HepG2 (cell line): ENCODE data around the gene EXO1. TPM values are rescaled to one million over a fixed set of nuclear protein-coding genes. Genes with fewer than 3 reads are reported as not detected.

Experiments used
- ATAD3A ChIP-seq: sonication (generic); formaldehyde crosslinking; IDR thresholded peaks from 2 replicates; pipeline ENCODE4 v1.4.0; 2020; ENCODE audit warnings: missing genetic modification reagents
- BHLHE40 ChIP-seq: IDR thresholded peaks from 2 replicates; pipeline ENCODE4 v1.6.1; 2011; ENCODE audit warnings: low read length, improper control_type of control experiment
- KDM3A ChIP-seq: IDR thresholded peaks from 2 replicates; pipeline ENCODE4 v1.6.1; 2018; ENCODE audit warnings: low read depth, missing compliant biosample characterization
- KDM4B ChIP-seq: sonication (generic); formaldehyde crosslinking; IDR thresholded peaks from 2 replicates; pipeline ENCODE4 v1.4.0; 2020; ENCODE audit warnings: missing genetic modification reagents
- MAFK ChIP-seq, 2 experiments: IDR thresholded peaks in 1 of 2; conservative IDR thresholded peaks in 1 of 2; 2 replicates each; pipeline ENCODE4 v1.6.1; 2011; ENCODE audit warnings: improper control_type of control experiment in 2 of 2, low read length in 2 of 2
- REL ChIP-seq: sonication (generic); formaldehyde crosslinking; conservative IDR thresholded peaks from 2 replicates; pipeline ENCODE4 v1.8.0; 2022; ENCODE audit warnings: mild to moderate bottlenecking, missing genetic modification reagents, moderate library complexity
- SATB2 ChIP-seq: sonication (generic); formaldehyde crosslinking; IDR thresholded peaks from 2 replicates; pipeline ENCODE4 v1.5.0; 2020; ENCODE audit warnings: missing genetic modification reagents
- THAP11 ChIP-seq: IDR thresholded peaks from 2 replicates; pipeline ENCODE4 v1.6.1; 2016; ENCODE audit warnings: missing biosample characterization, missing genetic modification reagents
- ZFX ChIP-seq: sonication (generic); formaldehyde crosslinking; IDR thresholded peaks from 2 replicates; pipeline ENCODE4 v1.4.0; 2020; ENCODE audit warnings: mild to moderate bottlenecking, low read depth, missing genetic modification reagents, moderate library complexity
- ZNF205 ChIP-seq: IDR thresholded peaks from 2 replicates; pipeline ENCODE4 v1.6.1; 2018; ENCODE audit warnings: missing biosample characterization, missing genetic modification reagents
- ZNF24 ChIP-seq: fragments of 450-650 bp; IDR thresholded peaks from 2 replicates; pipeline ENCODE4 v1.6.1; 2017; ENCODE audit warnings: antibody characterized with exemption, mild to moderate bottlenecking
- ZNF749 ChIP-seq: sonication (generic); formaldehyde crosslinking; IDR thresholded peaks from 2 replicates; pipeline ENCODE4 v1.8.0; 2022; ENCODE audit warnings: mild to moderate bottlenecking, missing genetic modification reagents, moderate library complexity, borderline replicate concordance
- polyA plus RNA-seq, 8 experiments: library from polyadenylated mRNA; depleted of rRNA in 3 of 8; stranded (reverse) in 7 of 8; unstranded in 1 of 8; fragments of >200 nt; fragmentation: Illumina TruSeq in 4 of 8; extraction: Trizol in 4 of 8; gene quantifications; 2 replicates each; pipeline versions ENCODE4 v1.2.1 to v1.2.3, GENCODE V29; 2011 to 2016; ENCODE audit warnings: low read depth in 4 of 8, missing spikeins in 1 of 8, mixed read lengths in 1 of 8; ENCODE audit not compliant: insufficient read depth in 1 of 8
- total RNA-seq, 5 experiments: library from RNA; depleted of rRNA; stranded (reverse); fragments of >200 nt; fragmentation: Illumina TruSeq; extraction: Trizol; gene quantifications; 2 replicates each; pipeline ENCODE4 v1.2.3, GENCODE V29; 2016; ENCODE audit warnings: low read depth in 1 of 5
- TF ChIP-seq, protein P1 (sequence below): IDR thresholded peaks from 2 replicates; pipeline ENCODE4 v1.6.1; 2012; ENCODE audit warnings: inconsistent platforms
- TF ChIP-seq, protein P2 (sequence below): sonication (generic); formaldehyde crosslinking; IDR thresholded peaks from 2 replicates; pipeline ENCODE4 v1.8.0; 2022; ENCODE audit warnings: missing genetic modification reagents, mild to moderate bottlenecking, inconsistent platforms, borderline replicate concordance
- TF ChIP-seq, protein P3 (sequence below): sonication (generic); formaldehyde crosslinking; IDR thresholded peaks from 2 replicates; pipeline ENCODE4 v1.4.0; 2020; ENCODE audit warnings: missing genetic modification reagents
- TF ChIP-seq, protein P4 (sequence below): sonication (generic); formaldehyde crosslinking; IDR thresholded peaks from 2 replicates; pipeline ENCODE4 v1.5.1; 2020; ENCODE audit warnings: mild to moderate bottlenecking, missing genetic modification reagents, borderline replicate concordance
- TF ChIP-seq, protein P5 (sequence below): fragments of 450-650 bp; IDR thresholded peaks from 2 replicates; pipeline ENCODE4 v1.6.1; 2017

EXO1 gene
- total and polyA plus RNA-seq, 2 of the 13 experiments (the other 11 are each of a cell fraction or from before 2014, with no cell fraction given) = 3.2 to 26.1 TPM

DNA sequence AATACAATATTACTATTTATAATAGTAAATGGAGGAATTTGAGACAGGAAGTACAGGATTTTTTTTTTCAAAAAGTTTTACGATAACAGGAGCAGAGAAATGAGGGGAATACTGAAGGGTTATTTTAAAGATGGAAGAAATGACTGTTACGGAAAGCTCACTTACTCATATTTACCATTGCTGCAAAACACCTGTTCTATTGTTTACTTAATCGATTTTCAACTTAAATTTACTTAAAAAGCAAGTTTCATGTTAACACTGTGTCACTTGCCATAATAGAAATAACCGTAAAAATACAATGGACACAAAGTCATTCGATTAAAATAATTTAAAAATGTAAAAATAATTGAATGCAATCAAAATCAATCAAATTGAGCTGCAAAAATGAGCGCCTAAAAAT lies 3.4 kb upstream of the EXO1 start (continued):
- TF ChIP-seq SATB2 (CRISPR knock-in tag) (no peak), ZFX (no peak), KDM4B (CRISPR knock-in tag) (no peak), ZNF205 (CRISPR knock-in tag) (no peak), KDM3A (CRISPR knock-in tag) (no peak), ZNF24 (peak; percentile 59; the same call in 1 of the 2 replicates), ZNF749 (CRISPR knock-in tag) (no peak), THAP11 (CRISPR knock-in tag) (peak; percentile 49), REL (CRISPR knock-in tag) (no peak), ATAD3A (CRISPR knock-in tag) (no peak), MAFK (conservative IDR thresholded peaks at IDR 0.05 in 1 of 2, IDR thresholded peaks at IDR 0.05 in 1 of 2; ENCODE audit: low read length in 2 of 2) (no peak), BHLHE40 (no peak)
- TF ChIP-seq, protein P1, sequence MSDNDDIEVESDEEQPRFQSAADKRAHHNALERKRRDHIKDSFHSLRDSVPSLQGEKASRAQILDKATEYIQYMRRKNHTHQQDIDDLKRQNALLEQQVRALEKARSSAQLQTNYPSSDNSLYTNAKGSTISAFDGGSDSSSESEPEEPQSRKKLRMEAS = no peak
- TF ChIP-seq, protein P2, sequence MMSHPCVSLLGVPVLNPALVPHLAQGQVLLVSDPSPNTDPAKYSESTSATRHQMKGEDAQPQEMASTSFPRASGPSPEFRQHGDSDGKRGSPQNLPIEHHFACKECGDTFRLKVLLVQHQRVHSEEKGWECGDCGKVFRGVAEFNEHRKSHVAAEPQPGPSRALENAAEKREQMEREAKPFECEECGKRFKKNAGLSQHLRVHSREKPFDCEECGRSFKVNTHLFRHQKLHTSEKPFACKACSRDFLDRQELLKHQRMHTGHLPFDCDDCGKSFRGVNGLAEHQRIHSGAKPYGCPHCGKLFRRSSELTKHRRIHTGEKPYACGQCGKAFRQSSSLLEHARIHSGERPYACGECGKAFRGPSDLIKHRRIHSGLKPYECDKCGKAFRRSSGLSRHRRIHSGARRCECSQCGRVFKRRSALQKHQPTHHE = no peak
- TF ChIP-seq, protein P3, sequence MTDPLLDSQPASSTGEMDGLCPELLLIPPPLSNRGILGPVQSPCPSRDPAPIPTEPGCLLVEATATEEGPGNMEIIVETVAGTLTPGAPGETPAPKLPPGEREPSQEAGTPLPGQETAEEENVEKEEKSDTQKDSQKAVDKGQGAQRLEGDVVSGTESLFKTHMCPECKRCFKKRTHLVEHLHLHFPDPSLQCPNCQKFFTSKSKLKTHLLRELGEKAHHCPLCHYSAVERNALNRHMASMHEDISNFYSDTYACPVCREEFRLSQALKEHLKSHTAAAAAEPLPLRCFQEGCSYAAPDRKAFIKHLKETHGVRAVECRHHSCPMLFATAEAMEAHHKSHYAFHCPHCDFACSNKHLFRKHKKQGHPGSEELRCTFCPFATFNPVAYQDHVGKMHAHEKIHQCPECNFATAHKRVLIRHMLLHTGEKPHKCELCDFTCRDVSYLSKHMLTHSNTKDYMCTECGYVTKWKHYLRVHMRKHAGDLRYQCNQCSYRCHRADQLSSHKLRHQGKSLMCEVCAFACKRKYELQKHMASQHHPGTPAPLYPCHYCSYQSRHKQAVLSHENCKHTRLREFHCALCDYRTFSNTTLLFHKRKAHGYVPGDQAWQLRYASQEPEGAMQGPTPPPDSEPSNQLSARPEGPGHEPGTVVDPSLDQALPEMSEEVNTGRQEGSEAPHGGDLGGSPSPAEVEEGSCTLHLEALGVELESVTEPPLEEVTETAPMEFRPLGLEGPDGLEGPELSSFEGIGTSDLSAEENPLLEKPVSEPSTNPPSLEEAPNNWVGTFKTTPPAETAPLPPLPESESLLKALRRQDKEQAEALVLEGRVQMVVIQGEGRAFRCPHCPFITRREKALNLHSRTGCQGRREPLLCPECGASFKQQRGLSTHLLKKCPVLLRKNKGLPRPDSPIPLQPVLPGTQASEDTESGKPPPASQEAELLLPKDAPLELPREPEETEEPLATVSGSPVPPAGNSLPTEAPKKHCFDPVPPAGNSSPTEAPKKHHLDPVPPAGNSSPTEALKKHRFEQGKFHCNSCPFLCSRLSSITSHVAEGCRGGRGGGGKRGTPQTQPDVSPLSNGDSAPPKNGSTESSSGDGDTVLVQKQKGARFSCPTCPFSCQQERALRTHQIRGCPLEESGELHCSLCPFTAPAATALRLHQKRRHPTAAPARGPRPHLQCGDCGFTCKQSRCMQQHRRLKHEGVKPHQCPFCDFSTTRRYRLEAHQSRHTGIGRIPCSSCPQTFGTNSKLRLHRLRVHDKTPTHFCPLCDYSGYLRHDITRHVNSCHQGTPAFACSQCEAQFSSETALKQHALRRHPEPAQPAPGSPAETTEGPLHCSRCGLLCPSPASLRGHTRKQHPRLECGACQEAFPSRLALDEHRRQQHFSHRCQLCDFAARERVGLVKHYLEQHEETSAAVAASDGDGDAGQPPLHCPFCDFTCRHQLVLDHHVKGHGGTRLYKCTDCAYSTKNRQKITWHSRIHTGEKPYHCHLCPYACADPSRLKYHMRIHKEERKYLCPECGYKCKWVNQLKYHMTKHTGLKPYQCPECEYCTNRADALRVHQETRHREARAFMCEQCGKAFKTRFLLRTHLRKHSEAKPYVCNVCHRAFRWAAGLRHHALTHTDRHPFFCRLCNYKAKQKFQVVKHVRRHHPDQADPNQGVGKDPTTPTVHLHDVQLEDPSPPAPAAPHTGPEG = no peak
- TF ChIP-seq, protein P4, sequence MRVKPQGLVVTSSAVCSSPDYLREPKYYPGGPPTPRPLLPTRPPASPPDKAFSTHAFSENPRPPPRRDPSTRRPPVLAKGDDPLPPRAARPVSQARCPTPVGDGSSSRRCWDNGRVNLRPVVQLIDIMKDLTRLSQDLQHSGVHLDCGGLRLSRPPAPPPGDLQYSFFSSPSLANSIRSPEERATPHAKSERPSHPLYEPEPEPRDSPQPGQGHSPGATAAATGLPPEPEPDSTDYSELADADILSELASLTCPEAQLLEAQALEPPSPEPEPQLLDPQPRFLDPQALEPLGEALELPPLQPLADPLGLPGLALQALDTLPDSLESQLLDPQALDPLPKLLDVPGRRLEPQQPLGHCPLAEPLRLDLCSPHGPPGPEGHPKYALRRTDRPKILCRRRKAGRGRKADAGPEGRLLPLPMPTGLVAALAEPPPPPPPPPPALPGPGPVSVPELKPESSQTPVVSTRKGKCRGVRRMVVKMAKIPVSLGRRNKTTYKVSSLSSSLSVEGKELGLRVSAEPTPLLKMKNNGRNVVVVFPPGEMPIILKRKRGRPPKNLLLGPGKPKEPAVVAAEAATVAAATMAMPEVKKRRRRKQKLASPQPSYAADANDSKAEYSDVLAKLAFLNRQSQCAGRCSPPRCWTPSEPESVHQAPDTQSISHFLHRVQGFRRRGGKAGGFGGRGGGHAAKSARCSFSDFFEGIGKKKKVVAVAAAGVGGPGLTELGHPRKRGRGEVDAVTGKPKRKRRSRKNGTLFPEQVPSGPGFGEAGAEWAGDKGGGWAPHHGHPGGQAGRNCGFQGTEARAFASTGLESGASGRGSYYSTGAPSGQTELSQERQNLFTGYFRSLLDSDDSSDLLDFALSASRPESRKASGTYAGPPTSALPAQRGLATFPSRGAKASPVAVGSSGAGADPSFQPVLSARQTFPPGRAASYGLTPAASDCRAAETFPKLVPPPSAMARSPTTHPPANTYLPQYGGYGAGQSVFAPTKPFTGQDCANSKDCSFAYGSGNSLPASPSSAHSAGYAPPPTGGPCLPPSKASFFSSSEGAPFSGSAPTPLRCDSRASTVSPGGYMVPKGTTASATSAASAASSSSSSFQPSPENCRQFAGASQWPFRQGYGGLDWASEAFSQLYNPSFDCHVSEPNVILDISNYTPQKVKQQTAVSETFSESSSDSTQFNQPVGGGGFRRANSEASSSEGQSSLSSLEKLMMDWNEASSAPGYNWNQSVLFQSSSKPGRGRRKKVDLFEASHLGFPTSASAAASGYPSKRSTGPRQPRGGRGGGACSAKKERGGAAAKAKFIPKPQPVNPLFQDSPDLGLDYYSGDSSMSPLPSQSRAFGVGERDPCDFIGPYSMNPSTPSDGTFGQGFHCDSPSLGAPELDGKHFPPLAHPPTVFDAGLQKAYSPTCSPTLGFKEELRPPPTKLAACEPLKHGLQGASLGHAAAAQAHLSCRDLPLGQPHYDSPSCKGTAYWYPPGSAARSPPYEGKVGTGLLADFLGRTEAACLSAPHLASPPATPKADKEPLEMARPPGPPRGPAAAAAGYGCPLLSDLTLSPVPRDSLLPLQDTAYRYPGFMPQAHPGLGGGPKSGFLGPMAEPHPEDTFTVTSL (CRISPR knock-in tag) = peak; percentile 45; the same call in 1 of the 2 replicates
- TF ChIP-seq, protein P5, sequence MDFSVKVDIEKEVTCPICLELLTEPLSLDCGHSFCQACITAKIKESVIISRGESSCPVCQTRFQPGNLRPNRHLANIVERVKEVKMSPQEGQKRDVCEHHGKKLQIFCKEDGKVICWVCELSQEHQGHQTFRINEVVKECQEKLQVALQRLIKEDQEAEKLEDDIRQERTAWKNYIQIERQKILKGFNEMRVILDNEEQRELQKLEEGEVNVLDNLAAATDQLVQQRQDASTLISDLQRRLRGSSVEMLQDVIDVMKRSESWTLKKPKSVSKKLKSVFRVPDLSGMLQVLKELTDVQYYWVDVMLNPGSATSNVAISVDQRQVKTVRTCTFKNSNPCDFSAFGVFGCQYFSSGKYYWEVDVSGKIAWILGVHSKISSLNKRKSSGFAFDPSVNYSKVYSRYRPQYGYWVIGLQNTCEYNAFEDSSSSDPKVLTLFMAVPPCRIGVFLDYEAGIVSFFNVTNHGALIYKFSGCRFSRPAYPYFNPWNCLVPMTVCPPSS = no peak
- TF ChIP-seq, all 625 proteins: peak for 10
